ENCODE data around the gene RAI1. TPM values are rescaled to one million over a fixed set of nuclear protein-coding genes. Genes with fewer than 3 reads are reported as not detected.

Gene RAI1
- total RNA-seq, 1 donor from 2014 or later = 25.1 TPM

GRCh38 chr17:17844079-17844478 is 162.8 kb downstream of the RAI1 start:
- no peak for DNase-seq (ENCODE audit: low read depth)

- DNase-seq (ENCODE audit: low read depth) = no peak
These were observed 163.2 kb downstream of the RAI1 start for GRCh38 chr17:17844500-17844899.

GRCh38 chr17:17845046-17845775 is 164.0 kb downstream of the RAI1 start:
- no peak for DNase-seq (ENCODE audit: low read depth)

- DNase-seq (ENCODE audit: low read depth) = no peak
These were observed 164.7 kb downstream of the RAI1 start for GRCh38 chr17:17846003-17846402.

- DNase-seq (ENCODE audit: low read depth) = no peak
These were observed 165.4 kb downstream of the RAI1 start for GRCh38 chr17:17846645-17847044.

DNA sequence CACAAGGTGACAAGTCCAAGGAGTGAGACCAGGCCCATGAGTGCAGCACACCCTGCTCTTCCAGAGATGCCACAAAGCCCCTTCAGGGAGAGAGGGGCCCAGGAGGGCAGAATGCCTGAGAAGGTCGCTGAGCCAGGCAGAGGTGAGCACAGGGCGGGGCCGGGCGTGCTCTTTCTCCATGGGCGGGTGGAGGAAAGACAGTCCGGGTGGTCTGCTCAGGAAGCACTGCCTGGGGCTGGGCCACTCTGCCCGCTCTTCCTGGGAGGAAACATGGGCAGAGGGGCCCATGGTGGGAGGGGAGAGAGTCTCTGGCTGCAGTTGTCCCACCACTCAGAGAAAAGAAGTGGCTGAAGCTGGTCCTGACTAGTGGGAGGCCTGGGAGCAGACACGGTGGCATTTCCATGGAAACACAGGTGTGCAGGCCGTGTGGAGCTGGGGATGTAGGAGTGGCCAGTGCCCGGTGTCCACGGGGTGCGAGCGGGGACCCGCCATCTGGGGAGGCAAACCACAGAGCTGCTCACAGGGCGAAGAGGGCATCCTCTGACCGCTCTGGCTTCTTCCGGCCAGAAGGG is 165.9 kb downstream of the RAI1 start:
- no peak for DNase-seq (ENCODE audit: low read depth)

DNA sequence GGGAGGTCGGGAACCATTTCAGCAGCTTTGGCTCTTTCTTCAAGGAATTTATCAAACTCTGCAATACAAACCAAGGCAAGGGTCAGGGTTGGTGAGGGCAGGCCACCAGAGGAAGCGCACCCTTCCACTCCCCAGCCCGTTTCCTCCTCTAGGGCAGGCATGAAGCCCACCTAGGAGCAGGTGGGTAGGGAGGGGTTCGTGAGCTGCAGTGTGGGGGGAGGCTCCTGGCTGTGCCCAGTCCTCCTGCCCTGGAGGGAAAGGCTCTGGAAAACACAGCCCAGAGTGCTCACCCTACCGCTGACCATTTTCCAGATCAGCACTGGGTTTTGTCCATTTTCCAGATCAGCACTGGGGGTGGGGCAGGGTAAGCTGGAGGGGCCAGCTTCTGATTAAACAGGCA is 166.5 kb downstream of the RAI1 start:
- no peak for DNase-seq (ENCODE audit: low read depth)

GRCh38 chr17:17848311-17849082 is 167.2 kb downstream of the RAI1 start:
- DNase-seq (ENCODE audit: low read depth) = no peak

- DNase-seq (ENCODE audit: low read depth) = peak; percentile 53
These were observed 168.0 kb downstream of the RAI1 start for GRCh38 chr17:17849147-17849820.

GRCh38 chr17:17849845-17850373 is 168.7 kb downstream of the RAI1 start:
- no peak for DNase-seq (ENCODE audit: low read depth)

GRCh38 chr17:17851103-17852002 is 170.1 kb downstream of the RAI1 start:
- no peak for DNase-seq (ENCODE audit: low read depth)

- DNase-seq (ENCODE audit: low read depth) = no peak
These were observed 171.7 kb downstream of the RAI1 start for GRCh38 chr17:17852930-17853329.

- DNase-seq (ENCODE audit: low read depth) = peak; percentile 56
These were observed 172.7 kb downstream of the RAI1 start for GRCh38 chr17:17853811-17854447.

- peak; percentile 69 for DNase-seq (ENCODE audit: low read depth)
These were observed 174.7 kb downstream of the RAI1 start for GRCh38 chr17:17855976-17856375.

DNA sequence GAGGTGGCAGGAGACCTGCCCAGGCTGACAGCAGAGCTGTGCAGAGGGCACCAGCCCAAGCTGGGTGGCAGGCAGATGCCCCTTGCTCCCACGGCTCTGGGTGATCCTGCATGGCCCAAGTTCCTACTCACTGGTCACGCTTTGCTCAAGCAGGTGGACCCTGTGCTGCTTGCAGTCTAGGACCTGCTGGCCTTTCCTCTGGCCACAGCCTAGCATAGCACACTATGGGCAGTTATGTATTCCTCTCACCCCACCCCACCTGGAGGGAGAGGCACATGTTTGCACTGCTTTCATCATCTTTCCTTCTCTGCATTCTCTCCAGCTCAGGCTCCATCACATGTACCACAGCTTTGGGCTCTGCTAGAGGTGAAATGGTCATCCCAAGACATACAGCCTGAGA is 175.1 kb downstream of the RAI1 start:
- no peak for DNase-seq (ENCODE audit: low read depth)

DNA sequence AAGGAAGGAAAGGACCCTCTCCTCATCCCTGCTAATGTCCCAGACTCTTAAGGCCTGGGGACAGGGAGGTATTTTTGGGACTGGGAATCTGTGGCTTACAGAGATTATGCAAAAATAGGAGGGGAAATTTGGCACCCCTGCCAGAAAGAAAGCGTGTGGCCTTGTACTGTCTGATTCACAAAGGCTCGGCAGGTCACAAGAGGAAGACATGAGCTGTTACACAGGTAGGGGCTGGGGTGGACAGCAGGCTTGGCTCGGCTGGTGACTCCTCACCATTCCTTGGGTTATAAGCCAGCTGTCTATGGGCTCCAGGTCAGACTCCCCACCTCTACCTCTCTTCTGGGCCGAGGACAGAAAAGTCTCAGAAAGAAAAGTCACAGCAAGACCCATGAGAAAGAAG is 176.2 kb downstream of the RAI1 start:
- DNase-seq (ENCODE audit: low read depth) = no peak

GRCh38 chr17:17859909-17860765 is 178.9 kb downstream of the RAI1 start:
- DNase-seq (ENCODE audit: low read depth) = no peak

DNA sequence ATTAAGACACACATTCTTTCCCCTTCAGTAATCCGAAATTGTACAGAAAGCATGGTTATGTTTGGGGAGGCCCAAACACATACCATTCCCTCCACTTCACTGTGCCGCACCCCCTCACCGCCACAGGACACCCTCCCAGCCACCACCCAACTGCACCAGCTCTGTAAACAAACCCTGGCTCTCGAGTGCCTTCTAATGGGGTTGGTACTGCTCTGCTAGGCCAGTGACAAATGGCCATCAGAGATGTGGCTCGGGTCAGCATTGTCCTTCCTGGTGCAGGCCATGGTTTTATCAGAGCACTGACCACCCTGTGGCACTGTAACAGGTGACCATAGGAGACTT is 179.5 kb downstream of the RAI1 start:
- no peak for DNase-seq (ENCODE audit: low read depth)

All from renal cortical epithelial cell (primary cell).